GM12878 (cell line): ENCODE measurements around the gene SMIM35.

Experiments
- BACH1 ChIP-seq: fragments of 450-650 bp; IDR thresholded peaks from 2 replicates; pipeline ENCODE4 v1.6.1; 2017; ENCODE audit warnings: mild to moderate bottlenecking, borderline replicate concordance
- CTCF ChIP-seq, 3 experiments: IDR thresholded peaks in 2 of 3; conservative IDR thresholded peaks in 1 of 3; 2 replicates each; pipeline ENCODE4 v1.5.1; 2011; ENCODE audit warnings: low read depth in 3 of 3, low read length in 3 of 3, mild to moderate bottlenecking in 3 of 3, control low read depth in 2 of 3, moderate library complexity in 2 of 3, inconsistent platforms in 1 of 3, mixed read lengths in 1 of 3; ENCODE audit not compliant: control insufficient read depth in 2 of 3, insufficient read depth in 1 of 3; ENCODE audit errors: extremely low read depth in 1 of 3

DNA sequence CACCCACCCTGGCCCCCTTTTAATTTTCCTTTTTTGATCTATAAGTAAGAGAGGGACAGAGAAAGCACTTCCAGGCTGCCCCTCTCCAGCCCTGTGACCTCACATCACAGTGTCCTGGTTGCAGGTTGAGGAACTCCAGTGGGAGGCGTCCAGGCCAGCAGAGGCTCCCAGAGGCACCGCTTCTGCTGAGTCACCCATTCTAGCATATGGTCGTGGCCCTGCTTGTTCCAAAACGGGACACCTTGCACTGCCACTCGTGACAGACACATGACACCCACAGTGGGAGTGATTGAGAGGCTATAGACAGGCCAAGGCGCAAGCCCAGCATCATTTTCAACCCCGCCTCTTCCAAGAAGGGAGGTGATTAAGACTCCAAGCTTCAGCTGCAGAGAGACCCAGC, 25.9 kb downstream of the SMIM35 start:
- TF ChIP-seq CTCF (IDR thresholded peaks at IDR 0.05 in 2 of 3, conservative IDR thresholded peaks at IDR 0.05 in 1 of 3; ENCODE audit: control insufficient read depth in 2 of 3, extremely low read depth in 1 of 3, insufficient read depth in 1 of 3, low read depth in 3 of 3, low read length in 3 of 3) (no peak), BACH1 (no peak)
